Activated CD8-positive, alpha-beta memory T cell treated with anti-CD3 and anti-CD28 coated beads, Interleukin-2, amount 10 ng/mL, durations not matched to agents 7 days and 5 days (primary cell): ENCODE measurements around the gene PDXDC1. TPM values are rescaled to one million over a fixed set of nuclear protein-coding genes. Genes with fewer than 3 reads are reported as not detected.
A peak's percentile ranks its signal among the peaks of the same experiment; 100 is the strongest.
"Not testable (repeated sequence)": the region's sequence is repeated elsewhere in the genome, so short reads cannot be mapped to it uniquely, and the experiment has no call there.

Source experiments
- ATAC-seq: fragments of 150-1000 bp; cut with Tn5 transposase; one replicate; pipeline ENCODE4 v1.10.0; 2021; ENCODE audit warnings: moderate library complexity
- CTCF ChIA-PET: fragments of 350-600 bp; sonication (Branson Sonifier 250); formaldehyde crosslinking; loops from one replicate; lab custom pipeline; 2021; ENCODE audit warnings: antibody characterized with exemption; lab: Charles Lee
- DNase-seq: peaks from one replicate; pipeline ENCODE4 v3.0.0-alpha.2; 2020
- H3K27ac Mint-ChIP-seq: one replicate; pipeline ENCODE4 v1.8.0; 2021; ENCODE audit warnings: mild to moderate bottlenecking, mixed read lengths
- H3K27me3 Mint-ChIP-seq: one replicate; pipeline ENCODE4 v1.8.0; 2021; ENCODE audit warnings: mixed read lengths
- H3K36me3 Mint-ChIP-seq: one replicate; pipeline ENCODE4 v1.8.0; 2021; ENCODE audit warnings: mild to moderate bottlenecking, mixed read lengths
- H3K4me1 Mint-ChIP-seq: one replicate; pipeline ENCODE4 v1.8.0; 2021; ENCODE audit warnings: mixed read lengths
- H3K4me3 Mint-ChIP-seq: one replicate; pipeline ENCODE4 v1.8.0; 2021; ENCODE audit warnings: mild to moderate bottlenecking, moderate library complexity, mixed read lengths
- H3K9me3 Mint-ChIP-seq: one replicate; pipeline ENCODE4 v1.8.0; 2022; ENCODE audit warnings: low read depth, mixed read lengths
- total RNA-seq, 2 experiments: library from RNA; stranded (reverse); gene quantifications; one replicate each; pipeline ENCODE4 v1.2.3, GENCODE V29; 2021

The PDXDC1 gene
- total RNA-seq = 10 to 100 TPM; 47.0 to 58.7 TPM

DNA sequence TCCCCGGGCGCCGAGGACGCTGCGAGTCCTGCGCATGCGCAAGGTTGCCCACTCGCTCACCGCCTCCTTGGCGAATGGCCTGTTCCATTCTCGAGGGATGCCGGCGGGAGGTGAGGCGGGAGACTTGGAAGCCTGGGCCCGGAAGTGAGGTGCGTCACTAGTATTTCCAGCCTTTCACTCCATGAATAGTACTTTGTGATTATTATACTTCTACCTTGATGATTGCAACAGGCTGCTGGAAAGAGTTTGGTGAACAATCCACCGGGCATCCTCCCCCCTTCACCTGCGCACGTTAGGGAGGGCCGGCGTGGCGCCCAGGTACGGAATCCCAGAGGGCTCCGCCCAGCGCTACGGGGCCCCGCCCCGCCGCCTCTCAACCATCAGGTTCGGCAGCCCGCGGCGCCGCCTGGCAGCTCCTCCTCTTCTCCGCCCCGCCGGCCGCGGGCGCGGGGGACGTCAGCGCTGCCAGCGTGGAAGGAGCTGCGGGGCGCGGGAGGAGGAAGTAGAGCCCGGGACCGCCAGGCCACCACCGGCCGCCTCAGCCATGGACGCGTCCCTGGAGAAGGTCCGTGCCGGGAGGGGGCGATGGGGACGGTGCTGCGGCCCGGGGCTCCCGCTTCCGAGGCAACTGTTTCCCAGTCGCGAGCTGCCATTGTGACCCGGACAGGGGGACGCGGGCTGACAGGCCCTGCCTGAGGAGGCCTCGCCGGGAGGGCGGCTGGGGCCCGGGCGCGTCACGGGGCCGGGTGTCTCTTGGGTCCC lies at the start of gene PDXDC1:
TSS of gene PDXDC1 (plus strand) at position 371 of the 762 bp plus-strand sequence. CDS start at position 545, 174 bp downstream.
- DNase-seq (peak; percentile 97), ATAC-seq (peak; percentile 97)
- not testable (repeated sequence) for H3K36me3 Mint-ChIP-seq, H3K9me3 Mint-ChIP-seq, H3K27me3 Mint-ChIP-seq
- Mint-ChIP-seq H3K27ac (peak within 1 kb of the TSS; percentile 87), H3K4me1 (peaks cover 19% of the 10 kb centered on the region), H3K4me3 (peak within 1 kb of the TSS; percentile 87)
- CTCF ChIA-PET = interaction anchor here (1.5 kb wide), 1 partner anchor 11 kb away, joined by 5 read pairs; no protein-coding TSS in a partner anchor

DNA sequence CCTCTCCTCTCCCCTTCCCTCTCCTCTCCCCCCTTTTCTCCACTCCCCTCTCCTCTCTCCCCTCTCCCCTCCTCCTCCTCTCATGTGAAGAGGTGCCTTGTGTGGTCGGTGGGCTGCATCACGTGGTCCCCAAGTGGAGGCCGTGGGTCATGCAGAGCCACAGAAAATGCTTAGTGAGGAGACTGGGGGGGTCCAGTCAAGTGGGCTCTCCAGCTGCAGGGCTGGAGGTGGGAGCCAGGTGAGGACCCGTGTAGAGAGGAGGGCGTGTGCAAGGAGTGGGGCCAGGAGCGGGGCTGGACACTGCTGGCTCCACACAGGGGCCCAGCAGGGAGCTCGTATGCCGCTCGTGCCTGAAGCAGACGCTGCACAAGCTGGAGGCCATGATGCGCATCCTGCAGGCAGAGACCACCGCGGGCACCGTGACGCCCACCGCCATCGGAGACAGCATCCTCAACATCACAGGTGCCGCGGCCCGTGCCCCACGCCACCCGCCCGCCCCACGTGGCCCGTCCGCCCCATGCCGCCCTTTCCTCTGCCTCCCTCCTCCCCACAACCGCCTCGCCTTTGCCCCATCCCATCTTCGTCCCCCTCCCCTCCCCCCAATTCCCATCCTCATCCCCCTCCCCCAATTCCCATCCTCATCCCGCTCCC lies 46.6 kb upstream of the PDXDC1 start:
- not testable (repeated sequence) for H3K36me3 Mint-ChIP-seq

GRCh38 chr16:14929176-14929575 lies 45.6 kb upstream of the PDXDC1 start:
- H3K9me3 Mint-ChIP-seq, H3K4me1 Mint-ChIP-seq, DNase-seq, H3K27me3 Mint-ChIP-seq, H3K4me3 Mint-ChIP-seq, H3K27ac Mint-ChIP-seq, ATAC-seq, H3K36me3 Mint-ChIP-seq, CTCF ChIA-PET: not testable (repeated sequence)

More for the DNA sequence above, 46.6 kb upstream of the PDXDC1 start:
- CTCF ChIA-PET, H3K9me3 Mint-ChIP-seq, H3K4me3 Mint-ChIP-seq, H3K4me1 Mint-ChIP-seq, H3K27me3 Mint-ChIP-seq: not testable (repeated sequence)
- DNase-seq (peak; percentile 38), ATAC-seq (peak; percentile 36)
- H3K27ac Mint-ChIP-seq = peak overlapping the region; percentile 11

DNA sequence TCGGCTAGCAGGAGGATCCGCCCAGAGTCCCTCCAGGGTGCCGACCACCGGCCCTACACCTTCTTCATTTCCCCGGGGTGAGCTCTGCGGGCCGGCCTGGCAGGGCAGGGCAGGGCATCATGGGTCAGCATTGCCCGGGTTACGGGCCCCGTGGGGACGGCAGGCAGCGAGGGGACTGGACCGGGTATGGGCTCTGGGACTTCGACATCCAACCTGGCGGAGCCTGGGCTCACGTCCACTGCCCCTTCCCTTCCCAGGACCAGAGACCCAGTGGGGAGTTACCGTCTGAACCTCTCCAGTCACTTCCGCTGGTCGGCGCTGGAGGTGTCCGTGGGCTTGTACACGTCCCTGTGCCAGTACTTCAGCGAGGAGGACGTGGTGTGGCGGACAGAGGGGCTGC lies 44.6 kb upstream of the PDXDC1 start:
- H3K9me3 Mint-ChIP-seq, CTCF ChIA-PET, H3K4me3 Mint-ChIP-seq, DNase-seq, H3K36me3 Mint-ChIP-seq, H3K27ac Mint-ChIP-seq, H3K27me3 Mint-ChIP-seq, ATAC-seq, H3K4me1 Mint-ChIP-seq: not testable (repeated sequence)

DNA sequence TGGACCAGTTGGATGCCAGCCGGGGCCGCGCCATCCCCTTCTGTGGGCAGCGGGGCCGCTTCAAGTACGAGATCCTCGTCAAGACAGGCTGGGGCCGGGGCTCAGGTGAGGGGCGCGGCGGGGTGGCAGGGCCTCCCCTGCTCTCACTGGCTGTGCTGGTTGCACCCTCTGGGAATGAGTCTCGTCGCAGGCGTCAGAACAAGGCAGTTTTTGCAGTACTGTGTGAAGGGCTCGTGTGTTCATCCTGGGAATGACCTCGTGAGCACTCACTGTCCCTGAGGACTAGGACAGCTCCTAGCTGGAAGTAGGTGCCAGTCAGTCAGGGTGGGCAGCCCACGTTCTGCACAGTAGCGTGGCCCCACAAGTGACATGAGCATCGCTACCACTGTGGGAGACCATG lies 43.9 kb upstream of the PDXDC1 start:
- H3K27me3 Mint-ChIP-seq, H3K4me1 Mint-ChIP-seq, DNase-seq, ATAC-seq, H3K36me3 Mint-ChIP-seq, H3K27ac Mint-ChIP-seq, CTCF ChIA-PET, H3K4me3 Mint-ChIP-seq, H3K9me3 Mint-ChIP-seq: not testable (repeated sequence)

- ATAC-seq, H3K4me1 Mint-ChIP-seq, H3K36me3 Mint-ChIP-seq, H3K9me3 Mint-ChIP-seq, H3K27me3 Mint-ChIP-seq, DNase-seq, H3K4me3 Mint-ChIP-seq, CTCF ChIA-PET, H3K27ac Mint-ChIP-seq: not testable (repeated sequence)
Measured at GRCh38 chr16:14932581-14933375, 42.0 kb upstream of the PDXDC1 start.

DNA sequence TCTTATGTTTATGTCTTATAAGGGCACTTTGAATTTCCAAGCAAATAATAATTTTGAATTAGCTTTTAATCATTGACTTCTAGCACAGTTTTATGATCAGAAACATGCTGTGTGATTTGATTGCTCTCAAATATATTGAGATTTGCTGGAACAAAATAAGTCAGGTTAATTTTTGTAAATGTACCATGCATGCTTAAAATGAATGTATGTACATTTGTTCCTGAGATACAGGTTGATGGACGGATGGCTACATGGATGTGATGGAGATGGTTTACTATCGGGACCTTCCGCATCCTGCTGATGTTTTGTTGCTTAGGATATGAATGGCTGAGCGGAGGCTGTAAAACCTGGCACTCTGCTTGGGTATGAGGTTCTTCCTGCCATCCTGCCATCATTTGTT lies 37.7 kb upstream of the PDXDC1 start, which contains the start of gene NPIPA1:
TSS of gene NPIPA1 (plus strand) at position 301 of the 400 bp plus-strand sequence. CDS start at position 301, 0 bp downstream.
- H3K4me1 Mint-ChIP-seq, H3K27ac Mint-ChIP-seq, CTCF ChIA-PET, DNase-seq, H3K4me3 Mint-ChIP-seq, H3K36me3 Mint-ChIP-seq, H3K9me3 Mint-ChIP-seq, H3K27me3 Mint-ChIP-seq, ATAC-seq: not testable (repeated sequence)

GRCh38 chr16:14937994-14938393 lies 36.8 kb upstream of the PDXDC1 start:
- H3K36me3 Mint-ChIP-seq, CTCF ChIA-PET, H3K4me1 Mint-ChIP-seq, H3K27me3 Mint-ChIP-seq, H3K27ac Mint-ChIP-seq, ATAC-seq, H3K9me3 Mint-ChIP-seq, DNase-seq, H3K4me3 Mint-ChIP-seq: not testable (repeated sequence)

GRCh38 chr16:14942686-14943085 lies 32.1 kb upstream of the PDXDC1 start:
- not testable (repeated sequence) for H3K4me3 Mint-ChIP-seq

DNA sequence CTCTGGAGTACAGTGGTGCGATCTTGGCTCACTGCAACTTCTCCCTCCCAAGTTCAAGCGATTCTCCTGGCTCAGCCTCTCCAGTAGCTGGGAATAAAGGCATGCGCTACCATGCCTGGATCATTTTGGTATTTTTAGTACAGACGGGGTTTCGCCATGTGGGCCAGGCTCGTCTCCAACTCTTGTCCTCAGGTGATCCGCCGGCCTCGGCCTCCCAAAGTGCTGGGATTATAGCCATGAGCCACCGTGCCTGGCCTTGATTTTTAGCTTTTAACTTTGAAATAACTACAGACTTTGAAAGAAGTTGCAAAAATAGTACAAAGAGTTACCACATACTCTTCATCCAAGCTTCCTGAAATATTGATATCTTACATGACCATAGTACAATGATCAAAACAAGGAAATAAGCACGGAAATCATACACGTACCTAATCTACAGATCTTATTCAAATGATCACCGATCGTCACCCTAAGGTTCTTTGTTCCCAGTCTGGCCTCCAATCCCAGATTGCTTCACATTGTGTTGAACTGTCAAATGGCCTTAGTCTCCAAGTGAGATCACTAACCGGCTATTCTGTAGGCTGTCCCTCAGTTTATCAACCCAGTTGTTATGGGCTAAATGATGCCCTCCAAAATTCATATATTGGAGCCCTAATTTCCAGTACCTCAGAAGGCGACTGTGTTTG lies 19.1 kb upstream of the PDXDC1 start:
- Mint-ChIP-seq H3K4me3 (no peak overlapping the region), H3K4me1 (no peaks in the 10 kb centered on the region), H3K27me3 (no peaks in the 10 kb centered on the region), H3K27ac (no peak overlapping the region), H3K9me3 (no peaks in the 10 kb centered on the region), H3K36me3 (no peaks in the 10 kb centered on the region)
- DNase-seq (no peak), ATAC-seq (no peak)
- CTCF ChIA-PET = interaction anchor here (0.6 to 0.7 kb wide), 2 partner anchors 27 to 48 kb away, joined by 3 read pairs; no protein-coding TSS in a partner anchor

More at GRCh38 chr16:14942686-14943085, 32.1 kb upstream of the PDXDC1 start:
- H3K36me3 Mint-ChIP-seq, H3K4me1 Mint-ChIP-seq, H3K9me3 Mint-ChIP-seq, H3K27ac Mint-ChIP-seq, ATAC-seq, H3K27me3 Mint-ChIP-seq, CTCF ChIA-PET, DNase-seq: not testable (repeated sequence)

DNA sequence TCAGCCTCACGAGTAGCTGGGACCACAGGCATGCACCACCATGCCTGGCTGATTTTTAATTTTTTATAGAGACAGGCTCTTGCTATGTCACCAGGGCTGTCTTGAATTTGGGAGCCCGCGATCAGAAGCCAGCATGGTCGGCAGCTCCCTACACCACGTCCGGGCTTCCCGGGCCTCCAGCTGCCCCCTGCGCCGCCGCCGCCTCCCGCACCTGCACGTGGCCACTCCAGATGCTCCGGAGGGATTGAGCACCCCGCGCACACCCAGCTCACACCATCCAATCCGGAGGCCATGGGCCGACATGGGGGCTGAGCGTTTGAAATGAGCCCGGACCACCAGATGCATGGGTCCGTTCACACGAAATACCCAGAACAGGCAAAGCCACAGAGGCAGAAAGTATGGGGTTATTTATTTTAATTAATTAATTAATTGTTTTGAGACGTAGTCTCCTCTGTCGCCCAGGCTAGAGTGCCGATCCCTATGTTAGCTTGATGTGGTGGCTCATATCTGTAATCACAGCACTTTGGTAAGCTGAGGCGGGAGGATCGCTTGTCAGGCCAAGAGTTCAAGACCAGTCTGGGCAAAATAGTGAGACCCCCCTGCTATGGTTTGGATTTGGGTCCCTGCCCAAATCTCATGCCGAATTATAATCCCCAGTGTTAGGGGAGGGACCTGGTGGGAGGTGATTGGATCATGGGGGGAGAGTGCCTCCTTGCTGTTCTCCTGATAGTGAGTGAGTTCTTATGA lies 17.1 kb upstream of the PDXDC1 start:
- Mint-ChIP-seq H3K4me3 (no peak overlapping the region), H3K36me3 (no peaks in the 10 kb centered on the region), H3K9me3 (no peaks in the 10 kb centered on the region), H3K27me3 (peaks cover under 1% of the 10 kb centered on the region), H3K4me1 (no peaks in the 10 kb centered on the region), H3K27ac (no peak overlapping the region)
- CTCF ChIA-PET = no interaction called here
- no peak for ATAC-seq
- DNase-seq = no peak

- CTCF ChIA-PET = no interaction called here
- H3K4me1 Mint-ChIP-seq = no peaks in the 10 kb centered on the region
- DNase-seq = no peak
- H3K36me3 Mint-ChIP-seq = no peaks in the 10 kb centered on the region
- H3K27me3 Mint-ChIP-seq = peaks cover 4% of the 10 kb centered on the region
- H3K9me3 Mint-ChIP-seq = no peaks in the 10 kb centered on the region
- no peak overlapping the region for H3K4me3 Mint-ChIP-seq
- no peak overlapping the region for H3K27ac Mint-ChIP-seq
- no peak for ATAC-seq
Measured at GRCh38 chr16:14958323-14958600, 16.6 kb upstream of the PDXDC1 start.
